ENCODE data around the gene AGO3.

AGO3 gene

GRCh38 chr1:36111151-36111550 is 180.2 kb downstream of the AGO3 start:
- no peaks in the 10 kb centered on the region for H3K36me3 ChIP-seq (ENCODE audit: control insufficient read depth, insufficient read depth, low read length)
- H3K27me3 ChIP-seq (ENCODE audit: insufficient read depth, low read length, poor library complexity): no peaks in the 10 kb centered on the region
- no peak overlapping the region for H3K4me2 ChIP-seq (ENCODE audit: low read length)
- H2BK15ac ChIP-seq (replicated peaks; ENCODE audit: low read depth): no peak overlapping the region
- no peaks in the 10 kb centered on the region for H3K79me1 ChIP-seq (ENCODE audit: low read length)
- no peak overlapping the region for H2BK120ac ChIP-seq (ENCODE audit: low read depth, low read length)
- H3K4me1 ChIP-seq (ENCODE audit: control insufficient read depth, low read depth, low read length): no peaks in the 10 kb centered on the region
- no peak overlapping the region for H3K18ac ChIP-seq (ENCODE audit: low read length)
- H4K8ac ChIP-seq (ENCODE audit: low read depth, low read length): no peak overlapping the region
- H3K79me2 ChIP-seq (ENCODE audit: control insufficient read depth, insufficient read depth, low read length): no peaks in the 10 kb centered on the region
- H3K27ac ChIP-seq (ENCODE audit: low read depth, low read length): no peak overlapping the region
- DNase-seq: no peak
- H4K5ac ChIP-seq (ENCODE audit: low read length): no peak overlapping the region
- H3K4ac ChIP-seq (ENCODE audit: low read depth, low read length): no peak overlapping the region
- WGBS (ENCODE audit: extremely low coverage, insufficient coverage, low lambda C conversion rate): no CpG with 5 or more reads among the region's 4 CpGs
- H2AK5ac ChIP-seq (ENCODE audit: low read length): no peak overlapping the region
- no peak overlapping the region for H3K4me3 ChIP-seq (ENCODE audit: low read length)
- no peak overlapping the region for H3K9ac ChIP-seq (ENCODE audit: low read length)
- no peak overlapping the region for H3K23ac ChIP-seq (ENCODE audit: low read length)
- H3K56ac ChIP-seq (ENCODE audit: low read length): no peak overlapping the region
- H2BK5ac ChIP-seq (ENCODE audit: low read length): no peak overlapping the region

- Histone ChIP-seq H3K18ac (ENCODE audit: low read length) (no peak overlapping the region), H3K4me2 (ENCODE audit: low read length) (no peak overlapping the region), H3K56ac (ENCODE audit: low read length) (no peak overlapping the region), H3K9ac (ENCODE audit: low read length) (no peak overlapping the region), H4K8ac (ENCODE audit: low read depth, low read length) (no peak overlapping the region), H3K27ac (ENCODE audit: low read depth, low read length) (no peak overlapping the region), H4K5ac (ENCODE audit: low read length) (no peak overlapping the region), H3K79me1 (ENCODE audit: low read length) (no peaks in the 10 kb centered on the region), H2AK5ac (ENCODE audit: low read length) (no peak overlapping the region), H3K4me3 (ENCODE audit: low read length) (no peak overlapping the region), H3K36me3 (ENCODE audit: control insufficient read depth, insufficient read depth, low read length) (no peaks in the 10 kb centered on the region), H2BK15ac (replicated peaks; ENCODE audit: low read depth) (no peak overlapping the region), H2BK120ac (ENCODE audit: low read depth, low read length) (no peak overlapping the region), H3K4me1 (ENCODE audit: control insufficient read depth, low read depth, low read length) (no peaks in the 10 kb centered on the region), H3K27me3 (ENCODE audit: insufficient read depth, low read length, poor library complexity) (no peaks in the 10 kb centered on the region), H2BK5ac (ENCODE audit: low read length) (no peak overlapping the region), H3K4ac (ENCODE audit: low read depth, low read length) (no peak overlapping the region), H3K79me2 (ENCODE audit: control insufficient read depth, insufficient read depth, low read length) (no peaks in the 10 kb centered on the region), H3K23ac (ENCODE audit: low read length) (no peak overlapping the region)
- no CpG with 5 or more reads among the region's 9 CpGs for WGBS (ENCODE audit: extremely low coverage, insufficient coverage, low lambda C conversion rate)
- no peak for DNase-seq
These were observed 181.9 kb downstream of the AGO3 start for GRCh38 chr1:36112823-36113222.

GRCh38 chr1:36114371-36114770 is 183.5 kb downstream of the AGO3 start:
- H3K9ac ChIP-seq (ENCODE audit: low read length): no peak overlapping the region
- no peak overlapping the region for H3K23ac ChIP-seq (ENCODE audit: low read length)
- H3K27me3 ChIP-seq (ENCODE audit: insufficient read depth, low read length, poor library complexity): no peaks in the 10 kb centered on the region
- no peak for DNase-seq
- H3K36me3 ChIP-seq (ENCODE audit: control insufficient read depth, insufficient read depth, low read length): no peaks in the 10 kb centered on the region
- no peak overlapping the region for H2BK120ac ChIP-seq (ENCODE audit: low read depth, low read length)
- H3K4me1 ChIP-seq (ENCODE audit: control insufficient read depth, low read depth, low read length): no peaks in the 10 kb centered on the region
- H4K8ac ChIP-seq (ENCODE audit: low read depth, low read length): no peak overlapping the region
- no peak overlapping the region for H3K4ac ChIP-seq (ENCODE audit: low read depth, low read length)
- H2BK15ac ChIP-seq (replicated peaks; ENCODE audit: low read depth): no peak overlapping the region
- no peak overlapping the region for H3K56ac ChIP-seq (ENCODE audit: low read length)
- H4K5ac ChIP-seq (ENCODE audit: low read length): no peak overlapping the region
- no peak overlapping the region for H3K4me3 ChIP-seq (ENCODE audit: low read length)
- H2BK5ac ChIP-seq (ENCODE audit: low read length): no peak overlapping the region
- no peak overlapping the region for H3K27ac ChIP-seq (ENCODE audit: low read depth, low read length)
- WGBS (ENCODE audit: extremely low coverage, insufficient coverage, low lambda C conversion rate): no CpG with 5 or more reads among the region's 5 CpGs
- no peak overlapping the region for H3K4me2 ChIP-seq (ENCODE audit: low read length)
- no peak overlapping the region for H3K18ac ChIP-seq (ENCODE audit: low read length)
- no peaks in the 10 kb centered on the region for H3K79me2 ChIP-seq (ENCODE audit: control insufficient read depth, insufficient read depth, low read length)
- no peak overlapping the region for H2AK5ac ChIP-seq (ENCODE audit: low read length)
- H3K79me1 ChIP-seq (ENCODE audit: low read length): no peaks in the 10 kb centered on the region

GRCh38 chr1:36115200-36115669 is 184.3 kb downstream of the AGO3 start:
- no peak for DNase-seq
- Histone ChIP-seq H2AK5ac (ENCODE audit: low read length) (no peak overlapping the region), H4K8ac (ENCODE audit: low read depth, low read length) (no peak overlapping the region), H3K4ac (ENCODE audit: low read depth, low read length) (no peak overlapping the region), H3K9ac (ENCODE audit: low read length) (no peak overlapping the region), H3K79me2 (ENCODE audit: control insufficient read depth, insufficient read depth, low read length) (no peaks in the 10 kb centered on the region), H3K4me3 (ENCODE audit: low read length) (no peak overlapping the region), H3K27me3 (ENCODE audit: insufficient read depth, low read length, poor library complexity) (no peaks in the 10 kb centered on the region), H3K18ac (ENCODE audit: low read length) (no peak overlapping the region), H2BK120ac (ENCODE audit: low read depth, low read length) (no peak overlapping the region), H3K27ac (ENCODE audit: low read depth, low read length) (no peak overlapping the region), H3K4me1 (ENCODE audit: control insufficient read depth, low read depth, low read length) (no peaks in the 10 kb centered on the region), H2BK5ac (ENCODE audit: low read length) (no peak overlapping the region), H3K36me3 (ENCODE audit: control insufficient read depth, insufficient read depth, low read length) (no peaks in the 10 kb centered on the region), H3K4me2 (ENCODE audit: low read length) (no peak overlapping the region), H2BK15ac (replicated peaks; ENCODE audit: low read depth) (no peak overlapping the region), H3K56ac (ENCODE audit: low read length) (peak overlapping the region; percentile 15), H3K79me1 (ENCODE audit: low read length) (no peaks in the 10 kb centered on the region), H3K23ac (ENCODE audit: low read length) (no peak overlapping the region), H4K5ac (ENCODE audit: low read length) (no peak overlapping the region)
- WGBS (ENCODE audit: extremely low coverage, insufficient coverage, low lambda C conversion rate): no CpG with 5 or more reads among the region's 18 CpGs

GRCh38 chr1:36115931-36116330 is 185.0 kb downstream of the AGO3 start:
- Histone ChIP-seq H2BK15ac (replicated peaks; ENCODE audit: low read depth) (no peak overlapping the region), H2AK5ac (ENCODE audit: low read length) (no peak overlapping the region), H3K56ac (ENCODE audit: low read length) (no peak overlapping the region)

GRCh38 chr1:36116901-36117300 is 186.0 kb downstream of the AGO3 start:
- no peaks in the 10 kb centered on the region for H3K27me3 ChIP-seq (ENCODE audit: insufficient read depth, low read length, poor library complexity)
- peak overlapping the region; percentile 3 for H3K56ac ChIP-seq (ENCODE audit: low read length)
- no peak overlapping the region for H3K9ac ChIP-seq (ENCODE audit: low read length)
- DNase-seq: no peak
- no peak overlapping the region for H3K27ac ChIP-seq (ENCODE audit: low read depth, low read length)
- H3K4ac ChIP-seq (ENCODE audit: low read depth, low read length): no peak overlapping the region
- H3K79me1 ChIP-seq (ENCODE audit: low read length): no peaks in the 10 kb centered on the region
- H4K8ac ChIP-seq (ENCODE audit: low read depth, low read length): no peak overlapping the region
- H3K4me2 ChIP-seq (ENCODE audit: low read length): no peak overlapping the region
- H3K18ac ChIP-seq (ENCODE audit: low read length): no peak overlapping the region
- no peak overlapping the region for H2BK15ac ChIP-seq (replicated peaks; ENCODE audit: low read depth)
- no peaks in the 10 kb centered on the region for H3K79me2 ChIP-seq (ENCODE audit: control insufficient read depth, insufficient read depth, low read length)
- no peak overlapping the region for H2AK5ac ChIP-seq (ENCODE audit: low read length)
- no CpG with 5 or more reads among the region's 5 CpGs for WGBS (ENCODE audit: extremely low coverage, insufficient coverage, low lambda C conversion rate)
- no peaks in the 10 kb centered on the region for H3K4me1 ChIP-seq (ENCODE audit: control insufficient read depth, low read depth, low read length)
- H3K23ac ChIP-seq (ENCODE audit: low read length): no peak overlapping the region
- no peak overlapping the region for H3K4me3 ChIP-seq (ENCODE audit: low read length)
- H4K5ac ChIP-seq (ENCODE audit: low read length): no peak overlapping the region
- H2BK5ac ChIP-seq (ENCODE audit: low read length): no peak overlapping the region
- H2BK120ac ChIP-seq (ENCODE audit: low read depth, low read length): no peak overlapping the region
- H3K36me3 ChIP-seq (ENCODE audit: control insufficient read depth, insufficient read depth, low read length): no peaks in the 10 kb centered on the region

More at GRCh38 chr1:36115931-36116330, 185.0 kb downstream of the AGO3 start:
- no peak overlapping the region for H2BK120ac ChIP-seq (ENCODE audit: low read depth, low read length)
- no peak overlapping the region for H4K5ac ChIP-seq (ENCODE audit: low read length)
- no peak overlapping the region for H3K4ac ChIP-seq (ENCODE audit: low read depth, low read length)
- no CpG with 5 or more reads among the region's 5 CpGs for WGBS (ENCODE audit: extremely low coverage, insufficient coverage, low lambda C conversion rate)
- DNase-seq: no peak
- no peak overlapping the region for H4K8ac ChIP-seq (ENCODE audit: low read depth, low read length)
- H3K27me3 ChIP-seq (ENCODE audit: insufficient read depth, low read length, poor library complexity): no peaks in the 10 kb centered on the region
- H3K9ac ChIP-seq (ENCODE audit: low read length): no peak overlapping the region
- H3K79me2 ChIP-seq (ENCODE audit: control insufficient read depth, insufficient read depth, low read length): no peaks in the 10 kb centered on the region
- no peaks in the 10 kb centered on the region for H3K36me3 ChIP-seq (ENCODE audit: control insufficient read depth, insufficient read depth, low read length)
- H3K23ac ChIP-seq (ENCODE audit: low read length): no peak overlapping the region
- H3K4me1 ChIP-seq (ENCODE audit: control insufficient read depth, low read depth, low read length): no peaks in the 10 kb centered on the region
- H3K18ac ChIP-seq (ENCODE audit: low read length): no peak overlapping the region
- H3K27ac ChIP-seq (ENCODE audit: low read depth, low read length): no peak overlapping the region
- H3K79me1 ChIP-seq (ENCODE audit: low read length): no peaks in the 10 kb centered on the region
- no peak overlapping the region for H3K4me3 ChIP-seq (ENCODE audit: low read length)
- H2BK5ac ChIP-seq (ENCODE audit: low read length): no peak overlapping the region
- no peak overlapping the region for H3K4me2 ChIP-seq (ENCODE audit: low read length)

Measured in mesendoderm (in vitro differentiated cells).